ENCODE data around the gene NMUR2. TPM values are rescaled to one million over a fixed set of nuclear protein-coding genes. Genes with fewer than 3 reads are reported as not detected.

NMUR2 gene
- total RNA-seq, 1 donor = not detected

DNA sequence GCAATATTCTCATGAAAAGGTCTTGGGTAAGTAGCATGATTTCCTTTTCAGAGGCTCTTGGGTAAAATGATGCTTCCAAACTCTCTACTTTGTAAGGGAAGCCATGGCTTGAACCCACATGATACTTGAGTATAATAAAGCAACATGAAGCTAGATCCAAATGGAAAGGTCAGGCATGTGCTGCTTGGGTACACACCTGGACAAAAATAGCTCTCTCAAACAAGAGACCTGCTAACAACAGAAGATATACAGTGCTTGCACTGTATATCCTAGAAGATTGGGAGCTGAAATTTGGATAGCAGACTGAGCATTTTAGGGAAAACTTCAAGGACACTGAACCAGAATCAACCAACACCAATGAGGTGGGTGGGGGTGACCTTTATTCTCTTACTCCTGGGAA, 40.2 kb downstream of the NMUR2 start:
- no peak for DNase-seq (ENCODE audit: low read depth)
- TF ChIP-seq, protein P1, sequence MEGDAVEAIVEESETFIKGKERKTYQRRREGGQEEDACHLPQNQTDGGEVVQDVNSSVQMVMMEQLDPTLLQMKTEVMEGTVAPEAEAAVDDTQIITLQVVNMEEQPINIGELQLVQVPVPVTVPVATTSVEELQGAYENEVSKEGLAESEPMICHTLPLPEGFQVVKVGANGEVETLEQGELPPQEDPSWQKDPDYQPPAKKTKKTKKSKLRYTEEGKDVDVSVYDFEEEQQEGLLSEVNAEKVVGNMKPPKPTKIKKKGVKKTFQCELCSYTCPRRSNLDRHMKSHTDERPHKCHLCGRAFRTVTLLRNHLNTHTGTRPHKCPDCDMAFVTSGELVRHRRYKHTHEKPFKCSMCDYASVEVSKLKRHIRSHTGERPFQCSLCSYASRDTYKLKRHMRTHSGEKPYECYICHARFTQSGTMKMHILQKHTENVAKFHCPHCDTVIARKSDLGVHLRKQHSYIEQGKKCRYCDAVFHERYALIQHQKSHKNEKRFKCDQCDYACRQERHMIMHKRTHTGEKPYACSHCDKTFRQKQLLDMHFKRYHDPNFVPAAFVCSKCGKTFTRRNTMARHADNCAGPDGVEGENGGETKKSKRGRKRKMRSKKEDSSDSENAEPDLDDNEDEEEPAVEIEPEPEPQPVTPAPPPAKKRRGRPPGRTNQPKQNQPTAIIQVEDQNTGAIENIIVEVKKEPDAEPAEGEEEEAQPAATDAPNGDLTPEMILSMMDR (IDR thresholded peaks at IDR 0.05; ENCODE audit: insufficient read depth, low read depth, low read length) = no peak
- no peak overlapping the region for H3K4me3 ChIP-seq (ENCODE audit: low read depth, low read length)

DNA sequence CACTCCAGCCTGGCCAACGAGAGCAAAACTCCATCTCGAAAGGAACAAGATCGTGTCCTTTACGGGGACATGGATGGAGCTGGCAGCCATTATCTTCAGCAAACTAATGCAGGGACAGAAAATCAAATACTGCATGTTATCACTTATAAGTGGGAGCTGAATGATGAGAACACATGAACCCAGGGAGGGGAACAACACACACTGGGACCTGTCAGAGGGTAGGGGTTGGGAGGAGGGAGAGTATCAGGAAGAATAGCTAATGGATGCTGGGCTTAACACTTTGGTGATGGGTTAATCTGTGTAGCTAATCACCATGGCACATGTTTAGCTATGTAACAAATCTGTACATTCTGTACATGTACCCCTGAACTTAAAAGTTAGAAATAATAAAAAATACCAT, 40.9 kb downstream of the NMUR2 start:
- TF ChIP-seq, protein P1 (IDR thresholded peaks at IDR 0.05; ENCODE audit: insufficient read depth, low read depth, low read length) = no peak
- H3K4me3 ChIP-seq (ENCODE audit: low read depth, low read length) = no peak overlapping the region
- DNase-seq (ENCODE audit: low read depth) = no peak

DNA sequence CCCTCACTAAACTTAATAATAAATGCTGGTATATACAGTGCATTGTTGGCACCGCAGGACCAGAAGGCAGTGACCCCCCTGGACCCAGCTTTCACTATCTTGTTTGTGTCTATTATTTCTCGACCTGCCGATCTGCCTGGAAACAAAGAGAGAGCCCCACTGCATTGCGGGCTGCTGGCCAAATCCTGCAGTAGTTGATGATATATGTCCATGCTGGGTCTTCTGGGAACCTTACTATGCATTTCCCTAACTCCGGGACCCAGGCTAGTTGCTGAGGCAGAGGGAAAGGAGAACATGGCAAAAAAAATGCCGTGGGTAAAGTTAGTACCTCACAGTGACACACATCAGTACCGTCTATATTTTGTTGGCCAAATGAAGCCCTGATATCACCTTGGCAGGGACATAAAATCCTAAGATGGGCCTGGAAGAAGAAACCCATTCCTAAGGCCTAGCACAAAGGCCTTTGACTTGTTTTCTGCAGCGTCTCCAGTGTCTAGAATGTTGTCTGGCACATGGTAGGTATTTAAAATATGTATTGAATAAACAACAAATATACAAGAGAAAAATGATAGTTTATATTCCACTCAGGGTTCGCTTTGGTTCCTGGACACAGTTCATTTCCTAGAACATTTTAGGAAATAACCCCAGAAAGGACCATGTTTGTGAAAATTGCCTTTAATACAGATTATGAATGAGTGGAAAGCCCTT, 46.1 kb downstream of the NMUR2 start:
- no peak for DNase-seq (ENCODE audit: low read depth)
- no peak overlapping the region for H3K4me3 ChIP-seq (ENCODE audit: low read depth, low read length)
- TF ChIP-seq, protein P1 (IDR thresholded peaks at IDR 0.05; ENCODE audit: insufficient read depth, low read depth, low read length) = no peak

DNA sequence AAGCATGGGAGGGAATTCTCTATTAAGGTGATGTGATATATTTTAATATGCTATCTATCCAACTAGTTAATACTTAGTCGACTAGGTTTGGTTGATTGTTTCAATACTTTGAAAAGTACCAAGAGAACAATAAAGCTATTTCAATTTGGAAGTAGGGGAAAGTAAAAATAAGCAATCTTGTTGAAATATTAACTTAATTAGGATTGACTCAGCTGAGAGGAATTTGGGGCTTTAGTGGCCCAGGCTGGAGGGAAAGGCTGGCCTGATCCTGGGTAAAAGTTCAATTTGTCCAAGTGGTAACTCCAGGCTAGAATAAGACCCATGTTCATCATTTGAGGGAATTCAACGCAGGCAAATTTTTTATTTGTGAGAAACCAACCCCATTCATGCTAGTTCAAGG, 48.6 kb downstream of the NMUR2 start:
- TF ChIP-seq, protein P1 (IDR thresholded peaks at IDR 0.05; ENCODE audit: insufficient read depth, low read depth, low read length) = no peak
- no peak for DNase-seq (ENCODE audit: low read depth)

DNA sequence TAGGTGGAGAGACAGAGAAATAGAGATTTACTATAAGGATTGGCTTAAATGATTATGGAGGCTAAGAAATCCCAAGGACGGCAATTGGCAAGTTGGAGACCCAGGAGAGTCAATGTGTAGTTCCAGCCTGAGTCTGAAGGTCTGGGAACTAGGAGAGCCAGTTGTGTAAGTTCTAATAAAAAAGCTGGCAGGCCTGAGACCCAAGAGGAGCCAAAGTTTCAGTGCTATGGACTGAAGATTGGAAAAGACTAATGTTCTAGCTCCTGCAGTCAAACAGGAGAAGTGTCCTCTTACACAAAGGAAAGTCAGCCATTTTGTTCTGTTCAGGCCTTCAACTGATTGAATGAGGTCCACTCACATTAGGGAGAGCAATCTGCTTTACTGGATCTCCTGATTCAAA, 50.0 kb downstream of the NMUR2 start:
- TF ChIP-seq, protein P1 (IDR thresholded peaks at IDR 0.05; ENCODE audit: insufficient read depth, low read depth, low read length) = no peak
- DNase-seq (ENCODE audit: low read depth) = no peak

More for the DNA sequence above, 48.6 kb downstream of the NMUR2 start:
- H3K4me3 ChIP-seq (ENCODE audit: low read depth, low read length) = no peak overlapping the region

DNA sequence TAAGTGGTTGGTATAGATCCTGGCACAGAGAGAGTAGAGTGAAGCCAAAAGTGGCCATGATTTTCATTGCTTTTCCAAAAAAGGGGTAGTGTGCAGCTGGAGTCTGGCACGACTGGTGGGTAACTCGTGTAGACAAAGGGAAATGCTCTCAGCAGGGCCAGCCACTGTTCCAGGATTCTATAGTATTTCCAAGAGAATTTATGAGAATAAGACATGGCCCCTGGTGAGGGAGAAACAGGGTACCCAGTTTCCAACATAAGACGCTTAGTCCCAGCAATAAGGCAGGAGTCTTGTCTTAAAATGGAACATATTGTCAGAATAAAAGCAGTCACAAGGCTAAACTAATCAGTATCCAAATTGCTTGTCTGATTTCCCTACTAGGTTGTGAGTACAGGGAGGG, 52.1 kb downstream of the NMUR2 start:
- DNase-seq (ENCODE audit: low read depth) = no peak
- no peak overlapping the region for H3K4me3 ChIP-seq (ENCODE audit: low read depth, low read length)
- TF ChIP-seq, protein P1 (IDR thresholded peaks at IDR 0.05; ENCODE audit: insufficient read depth, low read depth, low read length) = no peak

More for the DNA sequence above, 50.0 kb downstream of the NMUR2 start:
- H3K4me3 ChIP-seq (ENCODE audit: low read depth, low read length) = no peak overlapping the region
